ENCODE data around the gene DAD1. TPM values are rescaled to one million over a fixed set of nuclear protein-coding genes. Genes with fewer than 3 reads are reported as not detected.

Gene DAD1
- total RNA-seq, 3 donors from 2014 or later: 192 to 238 (median 202) TPM

GRCh38 chr14:22534547-22534946 lies 54.5 kb downstream of the DAD1 start:
- no peaks in the 10 kb centered on the region for H3K9me3 ChIP-seq
- H3K27me3 ChIP-seq: no peaks in the 10 kb centered on the region
- no peak for DNase-seq (ENCODE audit: low spot score in 2 of 2)
- H3K36me3 ChIP-seq: no peaks in the 10 kb centered on the region
- no peak overlapping the region for H3K4me3 ChIP-seq
- peaks cover 0 to 11% of the 10 kb centered on the region in 2 donors for H3K4me1 ChIP-seq
- no peak overlapping the region for H3K27ac ChIP-seq
- TF ChIP-seq POLR2A (IDR thresholded peaks at IDR 0.05): no peak
- no peak for TF ChIP-seq POLR2AphosphoS5 (IDR thresholded peaks at IDR 0.05)
- TF ChIP-seq, protein P1, sequence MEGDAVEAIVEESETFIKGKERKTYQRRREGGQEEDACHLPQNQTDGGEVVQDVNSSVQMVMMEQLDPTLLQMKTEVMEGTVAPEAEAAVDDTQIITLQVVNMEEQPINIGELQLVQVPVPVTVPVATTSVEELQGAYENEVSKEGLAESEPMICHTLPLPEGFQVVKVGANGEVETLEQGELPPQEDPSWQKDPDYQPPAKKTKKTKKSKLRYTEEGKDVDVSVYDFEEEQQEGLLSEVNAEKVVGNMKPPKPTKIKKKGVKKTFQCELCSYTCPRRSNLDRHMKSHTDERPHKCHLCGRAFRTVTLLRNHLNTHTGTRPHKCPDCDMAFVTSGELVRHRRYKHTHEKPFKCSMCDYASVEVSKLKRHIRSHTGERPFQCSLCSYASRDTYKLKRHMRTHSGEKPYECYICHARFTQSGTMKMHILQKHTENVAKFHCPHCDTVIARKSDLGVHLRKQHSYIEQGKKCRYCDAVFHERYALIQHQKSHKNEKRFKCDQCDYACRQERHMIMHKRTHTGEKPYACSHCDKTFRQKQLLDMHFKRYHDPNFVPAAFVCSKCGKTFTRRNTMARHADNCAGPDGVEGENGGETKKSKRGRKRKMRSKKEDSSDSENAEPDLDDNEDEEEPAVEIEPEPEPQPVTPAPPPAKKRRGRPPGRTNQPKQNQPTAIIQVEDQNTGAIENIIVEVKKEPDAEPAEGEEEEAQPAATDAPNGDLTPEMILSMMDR (IDR thresholded peaks at IDR 0.05): no peak
- intact Hi-C loops (cut with DNase I; ENCODE audit: low total_unique reads): no loop called here

DNA sequence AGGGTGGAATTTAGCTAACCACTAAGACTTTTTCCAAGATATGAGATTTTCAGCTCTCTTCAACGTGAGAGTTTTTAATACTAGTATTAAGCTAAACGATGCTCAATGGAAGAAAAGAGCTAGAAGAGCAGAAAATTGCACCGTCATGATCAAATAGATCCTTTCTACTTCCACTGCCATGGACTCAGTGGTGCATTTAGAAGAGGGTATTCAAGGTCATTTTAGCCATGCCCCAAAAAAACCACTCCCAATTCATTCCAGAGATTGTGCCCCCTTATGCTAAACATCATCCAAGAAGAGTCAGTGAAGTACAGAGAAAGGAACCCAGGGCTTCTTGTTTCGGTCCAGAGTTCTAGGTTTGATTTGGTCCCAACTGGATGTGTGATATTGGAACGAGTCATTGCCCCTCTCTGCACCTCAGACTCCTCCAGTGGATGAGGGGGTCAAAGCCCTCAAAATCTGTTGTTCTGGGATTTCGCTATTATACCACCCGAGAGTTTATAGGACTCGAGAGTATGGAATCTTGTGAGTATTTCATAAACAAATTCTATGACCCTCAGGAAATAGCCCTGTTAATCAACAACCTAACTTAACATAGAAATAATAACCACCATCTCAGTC lies 55.2 kb downstream of the DAD1 start:
- Histone ChIP-seq H3K36me3 (no peaks in the 10 kb centered on the region), H3K27ac (no peak overlapping the region), H3K27me3 (no peaks in the 10 kb centered on the region), H3K4me1 (peaks cover 0 to 11% of the 10 kb centered on the region in 2 donors), H3K9me3 (no peaks in the 10 kb centered on the region), H3K4me3 (no peak overlapping the region)
- intact Hi-C loops (cut with DNase I; ENCODE audit: low total_unique reads): no loop called here
- TF ChIP-seq, protein P1 (IDR thresholded peaks at IDR 0.05): no peak
- no peak for DNase-seq (ENCODE audit: low spot score in 2 of 2)

DNA sequence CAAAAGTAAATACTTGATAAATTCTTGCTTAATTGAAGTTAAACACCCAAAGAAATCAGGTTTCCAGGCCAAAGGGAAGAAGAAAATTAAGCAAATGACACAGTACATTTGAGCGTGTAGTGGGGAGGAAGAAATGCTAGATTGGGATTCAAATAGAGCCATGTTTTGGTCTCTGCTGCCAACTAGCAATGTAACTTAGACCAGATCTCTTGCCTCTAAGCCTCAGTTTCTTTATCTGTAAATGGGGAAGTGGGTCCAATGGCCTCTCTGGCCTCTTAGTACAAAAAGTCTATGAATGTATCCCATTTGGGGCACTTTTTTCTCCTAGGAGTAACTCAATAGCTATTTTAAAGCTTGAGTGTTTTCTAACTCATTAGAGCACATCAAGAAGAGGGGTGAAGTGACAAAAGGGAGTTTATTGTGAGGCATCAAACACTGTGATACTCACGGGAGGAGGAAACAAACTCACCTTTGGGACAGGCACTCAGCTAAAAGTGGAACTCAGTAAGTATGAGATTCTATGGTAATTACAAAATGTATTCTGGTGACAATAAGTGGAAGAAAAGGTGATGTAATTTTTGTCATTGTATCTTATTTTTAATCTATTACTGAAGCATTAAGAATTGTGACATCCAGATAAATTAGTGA lies 55.8 kb downstream of the DAD1 start:
- Histone ChIP-seq H3K27ac (no peak overlapping the region), H3K4me1 (peaks cover 0 to 11% of the 10 kb centered on the region in 2 donors), H3K36me3 (no peaks in the 10 kb centered on the region), H3K27me3 (no peaks in the 10 kb centered on the region), H3K4me3 (no peak overlapping the region), H3K9me3 (no peaks in the 10 kb centered on the region)
- no peak for TF ChIP-seq POLR2A (IDR thresholded peaks at IDR 0.05)
- TF ChIP-seq, protein P1 (IDR thresholded peaks at IDR 0.05): no peak
- TF ChIP-seq POLR2AphosphoS5 (IDR thresholded peaks at IDR 0.05): no peak
- no peak for DNase-seq (ENCODE audit: low spot score in 2 of 2)
- intact Hi-C loops (cut with DNase I; ENCODE audit: low total_unique reads): no loop called here

GRCh38 chr14:22532345-22533056 lies 56.5 kb downstream of the DAD1 start:
- H3K4me1 ChIP-seq: peaks cover 0 to 6% of the 10 kb centered on the region in 2 donors
- peak overlapping the region in 1 of 2 donors; percentile 19 for H3K27ac ChIP-seq
- no peak overlapping the region for H3K4me3 ChIP-seq
- no peaks in the 10 kb centered on the region for H3K27me3 ChIP-seq
- H3K36me3 ChIP-seq: no peaks in the 10 kb centered on the region
- DNase-seq (ENCODE audit: low spot score in 2 of 2): no peak
- TF ChIP-seq, protein P1 (IDR thresholded peaks at IDR 0.05): no peak
- TF ChIP-seq POLR2A (IDR thresholded peaks at IDR 0.05): no peak
- no peak for TF ChIP-seq POLR2AphosphoS5 (IDR thresholded peaks at IDR 0.05)
- no peaks in the 10 kb centered on the region for H3K9me3 ChIP-seq
- intact Hi-C loops (cut with DNase I; ENCODE audit: low total_unique reads): no loop called here
